HuH-7 (cell line): Measurements from ENCODE around the gene NFATC4.
"Not testable (repeated sequence)": the region's sequence is repeated elsewhere in the genome, so short reads cannot be mapped to it uniquely, and the experiment has no call there.

Experiments used
- DNase-seq: peaks from one replicate; pipeline ENCODE4 v3.0.0; 2011; ENCODE audit warnings: low spot score

The NFATC4 gene

GRCh38 chr14:24368212-24368561 lies 203 bp downstream of the NFATC4 start:
- DNase-seq: no peak

- DNase-seq: no peak
Observed at GRCh38 chr14:24368562-24369252, 723 bp downstream of the NFATC4 start.

- DNase-seq: no peak
Observed at GRCh38 chr14:24369463-24369862, 1.5 kb downstream of the NFATC4 start.

- DNase-seq: no peak
Observed at GRCh38 chr14:24369907-24370687, 2.1 kb downstream of the NFATC4 start.

GRCh38 chr14:24370748-24371147 lies 2.8 kb downstream of the NFATC4 start:
- DNase-seq: no peak

- not testable (repeated sequence) for DNase-seq
Observed at GRCh38 chr14:24371605-24372004, 3.6 kb downstream of the NFATC4 start.

- DNase-seq: no peak
Observed at GRCh38 chr14:24372701-24373416, 4.9 kb downstream of the NFATC4 start.

GRCh38 chr14:24376448-24377070 lies 8.6 kb downstream of the NFATC4 start:
- no peak for DNase-seq

GRCh38 chr14:24377126-24377525 lies 9.1 kb downstream of the NFATC4 start:
- no peak for DNase-seq

GRCh38 chr14:24377657-24378056 lies 9.7 kb downstream of the NFATC4 start:
- DNase-seq: no peak

- no peak for DNase-seq
Observed at GRCh38 chr14:24378327-24378726, 10.3 kb downstream of the NFATC4 start.

GRCh38 chr14:24378981-24379906 lies 11.3 kb downstream of the NFATC4 start:
- DNase-seq: no peak

- DNase-seq: no peak
Observed at GRCh38 chr14:24379907-24380730, 12.1 kb downstream of the NFATC4 start.

GRCh38 chr14:24381363-24382063 lies 13.5 kb downstream of the NFATC4 start:
- DNase-seq: no peak

GRCh38 chr14:24382064-24382371 lies 14.0 kb downstream of the NFATC4 start:
- DNase-seq: no peak

- no peak for DNase-seq
Observed at GRCh38 chr14:24384169-24384568, 16.2 kb downstream of the NFATC4 start.

GRCh38 chr14:24385524-24385923 lies 17.5 kb downstream of the NFATC4 start:
- DNase-seq: no peak

GRCh38 chr14:24387009-24387345 lies 19.0 kb downstream of the NFATC4 start:
- no peak for DNase-seq

GRCh38 chr14:24387579-24387978 lies 19.6 kb downstream of the NFATC4 start:
- not testable (repeated sequence) for DNase-seq

- DNase-seq: no peak
Observed at GRCh38 chr14:24388474-24389179, 20.6 kb downstream of the NFATC4 start.
